Measurements from ENCODE around the gene NAGPA.

The NAGPA gene

DNA sequence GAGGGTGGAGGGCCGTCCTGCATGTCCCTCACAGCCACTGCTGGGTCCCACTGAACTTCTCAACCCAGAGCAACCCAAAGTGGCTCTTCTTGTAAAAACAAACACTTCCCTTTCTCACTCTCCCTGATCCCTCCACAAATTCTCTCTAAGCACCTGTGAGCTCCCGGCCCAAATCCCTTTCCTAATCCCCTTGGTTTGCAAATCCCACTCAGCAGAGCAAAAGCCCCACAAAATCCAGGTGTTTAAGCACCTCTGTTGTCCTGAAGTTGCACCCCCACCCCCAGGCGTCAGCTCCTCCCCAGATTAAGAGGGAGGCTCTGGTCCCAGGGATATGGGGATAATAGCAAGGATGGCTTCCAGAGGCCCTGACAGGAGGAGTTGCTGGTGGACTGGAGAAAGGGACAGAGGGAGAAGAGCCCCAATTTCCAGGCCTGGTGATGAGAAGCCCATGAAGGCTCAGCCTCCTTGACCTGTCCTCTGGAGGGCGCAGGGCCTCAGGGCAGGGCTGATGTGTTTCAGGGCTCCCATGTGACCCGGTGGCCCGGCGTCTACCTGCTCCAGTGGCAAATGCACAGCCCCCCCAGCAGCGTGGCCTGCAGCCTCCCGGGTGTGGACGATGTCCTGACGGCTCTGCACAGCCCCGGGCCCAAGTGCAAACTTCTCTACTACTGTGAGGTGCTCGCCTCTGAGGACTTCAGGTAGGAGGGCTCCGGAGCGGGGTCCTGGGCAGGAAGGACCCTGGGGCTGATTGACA lies 23.0 kb downstream of the NAGPA start:
- no peak for DNase-seq (ENCODE audit: low read depth)
- TF ChIP-seq MYC (IDR thresholded peaks at IDR 0.05; ENCODE audit: low read depth, low read length), result no peak
- no peak for TF ChIP-seq POLR2A (IDR thresholded peaks at IDR 0.05; ENCODE audit: extremely low read depth, insufficient read length)
- TF ChIP-seq, protein P1, sequence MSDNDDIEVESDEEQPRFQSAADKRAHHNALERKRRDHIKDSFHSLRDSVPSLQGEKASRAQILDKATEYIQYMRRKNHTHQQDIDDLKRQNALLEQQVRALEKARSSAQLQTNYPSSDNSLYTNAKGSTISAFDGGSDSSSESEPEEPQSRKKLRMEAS (IDR thresholded peaks at IDR 0.05; ENCODE audit: low read depth, low read length), result no peak
- TF ChIP-seq, protein P2, sequence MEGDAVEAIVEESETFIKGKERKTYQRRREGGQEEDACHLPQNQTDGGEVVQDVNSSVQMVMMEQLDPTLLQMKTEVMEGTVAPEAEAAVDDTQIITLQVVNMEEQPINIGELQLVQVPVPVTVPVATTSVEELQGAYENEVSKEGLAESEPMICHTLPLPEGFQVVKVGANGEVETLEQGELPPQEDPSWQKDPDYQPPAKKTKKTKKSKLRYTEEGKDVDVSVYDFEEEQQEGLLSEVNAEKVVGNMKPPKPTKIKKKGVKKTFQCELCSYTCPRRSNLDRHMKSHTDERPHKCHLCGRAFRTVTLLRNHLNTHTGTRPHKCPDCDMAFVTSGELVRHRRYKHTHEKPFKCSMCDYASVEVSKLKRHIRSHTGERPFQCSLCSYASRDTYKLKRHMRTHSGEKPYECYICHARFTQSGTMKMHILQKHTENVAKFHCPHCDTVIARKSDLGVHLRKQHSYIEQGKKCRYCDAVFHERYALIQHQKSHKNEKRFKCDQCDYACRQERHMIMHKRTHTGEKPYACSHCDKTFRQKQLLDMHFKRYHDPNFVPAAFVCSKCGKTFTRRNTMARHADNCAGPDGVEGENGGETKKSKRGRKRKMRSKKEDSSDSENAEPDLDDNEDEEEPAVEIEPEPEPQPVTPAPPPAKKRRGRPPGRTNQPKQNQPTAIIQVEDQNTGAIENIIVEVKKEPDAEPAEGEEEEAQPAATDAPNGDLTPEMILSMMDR (IDR thresholded peaks at IDR 0.05; ENCODE audit: low read depth, low read length), result no peak
- H3K4me3 ChIP-seq (ENCODE audit: low read depth, low read length), result no peak overlapping the region

DNA sequence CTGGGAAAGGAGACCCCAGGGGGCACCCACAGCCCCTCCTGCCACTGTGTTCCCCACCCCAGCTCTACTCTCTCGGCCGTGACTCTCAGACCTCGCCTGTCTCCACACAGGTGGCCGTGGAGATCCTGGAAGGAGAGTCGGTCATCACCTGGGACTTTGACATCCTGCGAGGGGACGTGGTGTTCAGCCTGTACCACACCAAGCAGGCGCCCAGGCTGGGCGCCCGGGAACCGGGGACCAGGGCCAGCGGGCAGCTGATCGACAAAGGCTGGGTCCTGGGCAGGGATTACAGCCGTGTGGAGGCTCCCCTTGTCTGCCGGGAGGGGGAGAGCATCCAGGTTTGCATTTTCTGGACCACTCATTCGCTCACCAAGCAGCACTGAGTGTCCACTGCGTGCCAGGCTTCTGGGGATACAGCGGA lies 25.4 kb downstream of the NAGPA start:
- DNase-seq (ENCODE audit: low read depth), result no peak
- no peak overlapping the region for H3K4me3 ChIP-seq (ENCODE audit: low read depth, low read length)
- no peak for TF ChIP-seq MYC (IDR thresholded peaks at IDR 0.05; ENCODE audit: low read depth, low read length)

DNA sequence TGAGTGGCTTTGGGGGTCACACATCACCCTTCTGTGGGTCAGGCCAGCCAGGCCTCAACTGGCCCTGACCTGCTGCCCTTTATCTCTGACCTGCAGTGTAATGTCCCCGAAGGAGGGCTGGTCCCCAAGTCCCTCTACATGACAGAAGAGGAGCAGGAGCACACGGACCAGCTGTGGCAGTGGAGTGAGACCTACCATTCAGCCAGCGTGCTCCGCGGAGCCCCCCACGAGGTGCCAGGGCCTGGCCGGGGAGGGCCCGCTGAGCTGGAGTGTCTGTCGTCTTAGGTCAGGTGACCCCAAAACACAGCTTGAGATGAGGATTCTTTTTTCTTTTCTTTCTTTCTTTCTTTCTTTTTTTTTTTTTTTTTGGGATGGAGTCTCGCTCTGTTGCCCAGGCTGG lies 26.5 kb downstream of the NAGPA start:
- TF ChIP-seq POLR2A (IDR thresholded peaks at IDR 0.05; ENCODE audit: extremely low read depth, insufficient read length) (no peak), MYC (IDR thresholded peaks at IDR 0.05; ENCODE audit: low read depth, low read length) (no peak)
- TF ChIP-seq, protein P1 (IDR thresholded peaks at IDR 0.05; ENCODE audit: low read depth, low read length), result no peak
- TF ChIP-seq, protein P2 (IDR thresholded peaks at IDR 0.05; ENCODE audit: low read depth, low read length), result no peak
- H3K4me3 ChIP-seq (ENCODE audit: low read depth, low read length), result no peak overlapping the region
- DNase-seq (ENCODE audit: low read depth), result no peak

DNA sequence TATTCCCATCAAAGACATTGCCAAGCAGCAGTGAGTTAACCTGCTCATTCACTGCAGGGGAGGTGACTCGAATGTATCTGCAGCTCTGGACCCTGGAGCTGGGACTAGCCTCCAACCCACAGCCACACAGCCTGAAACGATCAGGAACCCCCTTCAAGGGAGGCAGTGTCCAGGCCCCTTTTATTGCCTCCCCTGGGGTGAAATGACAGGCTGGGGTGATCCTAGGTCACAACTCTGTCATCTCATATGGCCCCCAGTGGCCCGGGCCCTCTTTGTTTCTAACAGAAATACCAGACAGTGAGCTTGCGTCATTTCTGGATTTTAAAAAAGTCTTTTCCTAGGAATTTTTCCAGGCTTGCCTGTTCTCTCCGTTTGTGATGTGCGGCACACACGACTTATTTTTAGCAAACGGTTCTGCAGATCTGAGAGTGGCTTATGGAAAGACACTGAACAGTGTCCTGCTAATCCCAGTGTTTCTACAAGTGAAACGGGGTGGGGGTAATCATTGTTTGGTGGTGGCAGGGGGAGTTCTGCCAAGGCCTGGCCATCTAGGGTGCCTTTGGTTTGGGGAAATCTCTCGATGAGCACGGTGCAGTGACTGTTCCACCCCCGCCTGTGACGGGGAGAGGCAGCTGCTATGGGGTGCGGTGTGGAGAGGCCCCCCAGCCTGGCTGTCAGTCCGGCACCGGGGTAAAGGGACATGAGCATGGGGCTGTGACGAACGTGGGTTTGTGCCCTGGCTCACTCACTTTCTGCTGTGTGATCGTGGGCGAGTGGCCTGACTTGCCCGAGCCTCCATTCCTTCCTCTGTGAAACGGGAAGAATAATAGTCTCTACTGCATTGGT lies 27.2 kb downstream of the NAGPA start:
- peak; percentile 32 for DNase-seq (ENCODE audit: low read depth)
- H3K4me3 ChIP-seq (ENCODE audit: low read depth, low read length), result no peak overlapping the region
- TF ChIP-seq, protein P2 (IDR thresholded peaks at IDR 0.05; ENCODE audit: low read depth, low read length), result no peak
- TF ChIP-seq, protein P1 (IDR thresholded peaks at IDR 0.05; ENCODE audit: low read depth, low read length), result no peak
- TF ChIP-seq POLR2A (IDR thresholded peaks at IDR 0.05; ENCODE audit: extremely low read depth, insufficient read length), result no peak
- TF ChIP-seq MYC (IDR thresholded peaks at IDR 0.05; ENCODE audit: low read depth, low read length), result no peak

DNA sequence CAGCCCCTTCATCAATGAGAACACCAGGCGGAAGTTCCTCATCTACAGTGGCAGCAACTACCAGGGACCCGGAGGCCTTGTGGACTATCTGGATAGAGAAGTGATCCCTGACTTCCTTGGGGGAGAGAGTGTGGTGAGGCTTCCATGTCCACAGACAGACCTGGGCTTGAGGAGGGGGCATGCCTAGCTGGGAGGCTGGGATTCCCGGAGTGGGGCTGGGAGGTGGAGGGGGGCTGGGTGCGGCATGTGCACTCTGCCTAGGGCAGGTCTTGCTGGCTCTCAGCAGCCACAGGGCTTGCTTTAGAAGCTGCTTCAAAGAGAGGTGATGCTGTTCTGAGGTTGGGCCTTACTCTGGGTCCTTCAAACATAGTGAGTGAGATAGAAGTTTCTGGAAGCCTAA lies 27.8 kb downstream of the NAGPA start:
- TF ChIP-seq, protein P1 (IDR thresholded peaks at IDR 0.05; ENCODE audit: low read depth, low read length), result no peak
- no peak for TF ChIP-seq MYC (IDR thresholded peaks at IDR 0.05; ENCODE audit: low read depth, low read length)
- TF ChIP-seq, protein P2 (IDR thresholded peaks at IDR 0.05; ENCODE audit: low read depth, low read length), result no peak
- no peak for TF ChIP-seq POLR2A (IDR thresholded peaks at IDR 0.05; ENCODE audit: extremely low read depth, insufficient read length)
- no peak overlapping the region for H3K4me3 ChIP-seq (ENCODE audit: low read depth, low read length)
- DNase-seq (ENCODE audit: low read depth), result no peak

DNA sequence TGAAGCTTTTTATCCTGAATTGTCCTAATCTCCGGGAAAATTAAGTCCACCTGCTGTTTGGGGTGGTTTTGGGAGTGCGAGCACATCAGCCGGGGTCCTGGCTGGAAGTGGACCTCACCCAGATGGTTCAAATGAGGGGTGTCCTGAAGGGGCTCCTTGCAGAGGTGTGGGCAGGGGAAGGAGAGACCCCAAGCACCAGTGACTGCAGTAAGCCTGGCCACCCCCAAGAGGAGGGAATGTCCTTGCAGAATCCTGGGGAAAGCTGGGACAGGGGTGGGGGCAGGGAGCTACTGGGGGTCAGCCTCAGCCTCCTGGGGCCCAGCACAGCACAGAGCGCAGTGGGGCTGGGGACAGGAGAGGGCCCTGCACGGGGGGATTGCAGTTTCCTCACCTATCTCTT lies 29.4 kb downstream of the NAGPA start:
- TF ChIP-seq MYC (IDR thresholded peaks at IDR 0.05; ENCODE audit: low read depth, low read length) (no peak), POLR2A (IDR thresholded peaks at IDR 0.05; ENCODE audit: extremely low read depth, insufficient read length) (no peak)
- TF ChIP-seq, protein P1 (IDR thresholded peaks at IDR 0.05; ENCODE audit: low read depth, low read length), result no peak
- TF ChIP-seq, protein P2 (IDR thresholded peaks at IDR 0.05; ENCODE audit: low read depth, low read length), result no peak
- DNase-seq (ENCODE audit: low read depth), result no peak
- H3K4me3 ChIP-seq (ENCODE audit: low read depth, low read length), result no peak overlapping the region

Data from NB4 (cell line).